HAP-1 (cell line): Measurements from ENCODE around the gene FAM131C.
A peak's percentile ranks its signal among the peaks of the same experiment; 100 is the strongest.

Source experiments
- DNase-seq, 2 experiments: peaks; one replicate each; pipeline ENCODE4 v3.0.0-alpha.2; 2016 to 2020; ENCODE audit warnings: low spot score in 2 of 2
- H3K27me3 ChIP-seq: fragments of 250-450 bp; sonication (Bioruptor Pico); 2 replicates; pipeline ENCODE4 v1.5.1; 2020; ENCODE audit warnings: low read depth, mild to moderate bottlenecking, moderate library complexity
- H3K36me3 ChIP-seq: fragments of 250-450 bp; sonication (Bioruptor Pico); replicated peaks from 2 replicates; pipeline ENCODE4 v1.5.1; 2020; ENCODE audit warnings: mild to moderate bottlenecking
- H3K4me1 ChIP-seq: fragments of 250-450 bp; sonication (Bioruptor Pico); 2 replicates; pipeline ENCODE4 v1.5.1; 2020; ENCODE audit warnings: mild to moderate bottlenecking
- H3K4me3 ChIP-seq: fragments of 250-450 bp; sonication (Bioruptor Pico); 2 replicates; pipeline ENCODE4 v1.5.1; 2020; ENCODE audit warnings: mild to moderate bottlenecking, moderate library complexity
- H3K9me3 ChIP-seq: fragments of 250-450 bp; sonication (Bioruptor Pico); 2 replicates; pipeline ENCODE4 v1.5.1; 2020; ENCODE audit warnings: mild to moderate bottlenecking, moderate library complexity
- in situ Hi-C: fragments of 300-500 bp; cut with MboI; formaldehyde crosslinking; loops from 3 replicates; pipeline ENCODE4 v1.14.3; 2020; ENCODE audit warnings: low sequenced_read_pairs, inconsistent platforms, mixed read lengths

FAM131C gene, protein sequence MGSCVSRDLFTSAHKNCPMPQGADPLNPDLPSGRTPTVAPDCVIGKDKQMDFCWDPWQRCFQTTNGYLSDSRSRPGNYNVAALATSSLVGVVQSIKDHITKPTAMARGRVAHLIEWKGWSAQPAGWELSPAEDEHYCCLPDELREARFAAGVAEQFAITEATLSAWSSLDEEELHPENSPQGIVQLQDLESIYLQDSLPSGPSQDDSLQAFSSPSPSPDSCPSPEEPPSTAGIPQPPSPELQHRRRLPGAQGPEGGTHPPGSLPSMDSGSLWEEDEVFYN

DNA sequence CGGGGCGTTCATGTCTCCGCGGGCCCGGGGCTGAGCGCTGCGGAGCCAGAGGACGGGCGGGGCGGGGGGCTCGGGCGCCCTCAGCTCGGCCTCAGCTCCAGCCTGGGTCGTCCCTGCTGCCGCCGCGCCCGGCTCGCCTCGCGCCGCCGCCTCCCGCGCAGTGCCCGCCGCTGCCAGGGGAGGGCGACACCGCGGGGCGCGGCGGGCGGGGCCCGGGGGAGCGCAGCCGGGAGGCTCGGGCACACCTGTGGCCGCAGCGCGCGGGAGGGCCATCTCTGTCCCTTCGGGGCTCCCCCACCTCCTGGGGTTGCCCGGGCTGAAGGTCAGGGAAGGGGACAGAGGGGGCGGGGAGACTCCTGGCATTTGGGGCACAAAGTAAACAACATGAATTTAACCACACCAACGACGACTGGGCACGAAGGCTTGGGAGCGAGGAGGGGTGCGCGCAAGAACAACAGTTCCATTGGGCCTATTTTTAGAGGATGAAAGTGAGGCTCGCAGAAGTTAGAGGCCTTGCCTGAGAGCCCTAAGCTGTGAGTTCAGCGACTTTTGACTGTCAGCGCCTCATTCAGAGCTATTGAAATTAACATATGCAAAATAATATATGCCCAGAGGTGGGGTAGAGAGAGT lies at the start of gene FAM131C:
TSS of gene FAM131C (minus strand) at position 162 of the 630 bp plus-strand sequence. CDS start 209 bp downstream, outside the sequence.
- no peaks in the 10 kb centered on the region for H3K36me3 ChIP-seq
- peak; percentile 41 to 56 for DNase-seq
- in situ Hi-C loops: loop anchor here (10.0 kb wide), 1 partner anchor 291 kb away; the partner anchor contains the start of gene SZRD1
- H3K27me3 ChIP-seq: no peaks in the 10 kb centered on the region
- H3K4me3 ChIP-seq: peak within 1 kb of the TSS; percentile 35
- H3K9me3 ChIP-seq: no peaks in the 10 kb centered on the region
- peaks cover 5% of the 10 kb centered on the region for H3K4me1 ChIP-seq

DNA sequence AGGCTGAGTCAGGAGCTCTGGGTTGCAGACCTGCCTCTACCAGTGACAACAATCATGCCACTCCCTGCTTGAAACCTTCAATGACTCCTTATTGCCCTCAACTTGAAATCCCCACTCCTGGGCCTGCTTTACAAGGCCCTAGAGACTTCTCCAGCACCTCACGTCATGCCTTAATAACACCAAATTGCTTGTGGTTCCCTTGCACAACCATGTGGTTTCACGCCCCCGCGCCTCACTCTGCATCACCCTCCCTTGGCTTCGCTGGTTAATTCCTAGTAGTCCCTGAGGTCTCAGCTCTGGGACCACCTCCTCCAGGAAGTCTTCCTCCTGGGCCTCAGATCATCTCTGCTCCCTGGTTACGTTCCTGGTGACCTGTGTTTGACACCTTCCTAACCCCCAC lies 49.5 kb upstream of the FAM131C start:
- Histone ChIP-seq H3K27me3 (no peaks in the 10 kb centered on the region), H3K36me3 (peaks cover 27% of the 10 kb centered on the region), H3K4me1 (no peaks in the 10 kb centered on the region), H3K9me3 (no peaks in the 10 kb centered on the region), H3K4me3 (no peak overlapping the region)
- in situ Hi-C loops: no loop called here
- no peak for DNase-seq

DNA sequence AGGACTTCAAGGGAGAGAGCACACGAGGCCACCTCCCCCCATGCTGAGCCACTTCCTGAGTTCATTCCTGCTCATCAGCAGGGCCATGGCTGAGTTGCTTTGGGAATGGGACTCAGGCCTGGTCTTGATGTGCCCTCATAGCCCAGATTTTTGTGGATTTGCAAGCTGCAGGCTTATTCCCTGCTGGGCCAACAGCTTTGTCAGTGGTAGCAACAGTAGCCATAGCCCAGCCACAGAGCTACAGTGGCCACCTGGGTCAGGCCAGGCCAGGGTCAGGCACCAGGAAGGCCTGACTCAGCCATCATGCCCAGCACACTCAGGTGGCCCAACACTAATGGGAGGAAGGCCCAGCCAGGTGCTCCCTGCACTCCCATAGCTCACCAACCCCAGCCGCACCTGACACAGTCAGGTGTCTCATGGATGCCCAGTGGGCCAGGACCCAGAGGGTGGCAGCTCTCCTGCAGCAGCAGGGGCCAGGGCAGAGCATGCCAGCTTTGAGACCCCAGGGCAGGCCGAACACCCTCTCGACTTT lies 49.0 kb upstream of the FAM131C start:
- Histone ChIP-seq H3K4me1 (no peaks in the 10 kb centered on the region), H3K27me3 (no peaks in the 10 kb centered on the region), H3K4me3 (no peak overlapping the region), H3K36me3 (peaks cover 26% of the 10 kb centered on the region), H3K9me3 (no peaks in the 10 kb centered on the region)
- no peak for DNase-seq
- in situ Hi-C loops: no loop called here

DNA sequence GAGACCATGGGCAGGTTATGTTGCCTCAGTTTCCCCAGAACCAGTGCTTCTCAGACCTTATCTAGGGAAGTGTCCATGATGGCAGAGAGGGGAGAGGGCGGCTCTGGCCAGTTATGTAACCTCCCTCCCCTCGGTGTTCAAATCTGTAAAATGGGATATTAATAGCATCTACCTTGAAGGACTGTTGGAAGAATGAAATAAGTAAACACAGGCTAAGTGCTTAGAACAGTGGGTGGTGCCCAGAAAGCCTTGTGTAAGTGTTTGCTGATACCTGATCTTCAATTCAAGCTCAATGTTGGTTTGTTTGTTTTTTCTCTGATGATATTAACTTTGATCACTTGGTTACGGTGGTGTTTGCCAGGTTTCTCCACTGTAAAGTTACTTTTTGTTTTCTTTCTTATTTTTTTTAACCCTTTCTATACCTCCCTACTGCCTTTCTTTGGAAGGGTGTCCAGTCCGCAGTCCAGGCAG lies 47.5 kb upstream of the FAM131C start:
- Histone ChIP-seq H3K9me3 (no peaks in the 10 kb centered on the region), H3K27me3 (no peaks in the 10 kb centered on the region), H3K36me3 (peaks cover 16% of the 10 kb centered on the region), H3K4me1 (no peaks in the 10 kb centered on the region), H3K4me3 (no peak overlapping the region)
- DNase-seq: no peak
- in situ Hi-C loops: no loop called here

DNA sequence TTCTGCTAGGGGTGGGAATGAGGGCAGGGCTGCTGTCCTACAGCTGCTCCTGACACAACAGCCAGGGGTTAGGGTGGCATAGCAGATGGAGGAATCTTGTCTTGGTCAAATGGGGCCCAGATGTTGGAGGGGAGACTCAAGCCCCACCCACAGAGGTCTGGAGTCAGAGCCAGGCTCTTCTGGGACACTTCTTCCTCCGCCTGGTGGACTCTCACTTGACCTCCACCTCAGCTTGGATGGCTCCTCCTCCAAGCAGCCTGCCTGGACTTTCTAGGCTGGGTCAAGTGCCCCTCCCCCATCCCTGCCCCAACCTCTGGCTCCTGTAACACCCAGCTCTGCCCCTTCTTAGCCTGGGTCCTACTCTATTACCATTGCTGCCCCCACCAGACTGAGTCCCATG lies 47.0 kb upstream of the FAM131C start:
- in situ Hi-C loops: no loop called here
- H3K4me1 ChIP-seq: no peaks in the 10 kb centered on the region

DNA sequence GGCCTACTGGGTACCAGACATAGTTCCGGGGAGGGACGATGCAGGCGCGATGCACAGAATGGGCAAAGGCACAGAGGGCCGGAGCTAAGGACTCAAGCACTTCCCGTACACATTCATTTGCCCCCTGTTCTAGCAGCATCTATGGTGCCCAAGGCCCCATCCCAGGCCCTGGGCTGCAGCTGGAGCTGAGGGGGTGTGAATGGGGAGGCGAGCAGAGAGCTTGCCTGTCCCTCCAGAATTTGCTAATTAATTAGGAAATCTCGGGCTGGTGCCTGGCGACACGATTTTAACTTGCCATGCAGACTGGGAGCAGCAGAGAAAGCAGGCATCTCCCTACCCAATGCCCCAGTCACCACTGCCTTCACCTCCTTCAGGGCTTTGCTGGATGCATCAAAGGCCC lies 46.5 kb upstream of the FAM131C start:
- DNase-seq: no peak
- no peaks in the 10 kb centered on the region for H3K4me1 ChIP-seq
- H3K9me3 ChIP-seq: no peaks in the 10 kb centered on the region
- in situ Hi-C loops: no loop called here
- H3K36me3 ChIP-seq: peaks cover 15% of the 10 kb centered on the region
- H3K27me3 ChIP-seq: no peaks in the 10 kb centered on the region
- no peak overlapping the region for H3K4me3 ChIP-seq

More for the DNA sequence above, 47.0 kb upstream of the FAM131C start:
- Histone ChIP-seq H3K4me3 (no peak overlapping the region), H3K9me3 (no peaks in the 10 kb centered on the region), H3K36me3 (peaks cover 16% of the 10 kb centered on the region), H3K27me3 (no peaks in the 10 kb centered on the region)
- no peak for DNase-seq

DNA sequence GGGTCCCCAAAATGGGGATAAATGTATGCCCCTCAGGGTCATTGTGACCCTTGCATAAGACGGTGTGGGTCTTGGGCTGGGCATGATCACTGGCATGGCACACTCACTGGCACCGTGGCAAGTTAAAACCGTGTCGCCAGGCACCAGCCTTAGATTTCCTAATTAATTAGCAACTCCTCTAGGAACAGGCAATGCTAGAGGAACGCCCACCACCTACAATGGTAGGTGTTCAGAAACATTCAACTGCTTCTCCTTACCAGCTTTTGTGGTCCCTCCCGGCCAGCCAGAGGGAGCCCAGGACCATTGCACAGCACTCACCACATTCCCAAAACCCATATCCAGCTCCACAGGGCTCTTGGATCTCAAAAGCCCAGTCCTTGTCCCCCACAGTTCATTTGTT lies 46.1 kb upstream of the FAM131C start:
- in situ Hi-C loops: no loop called here
- DNase-seq: no peak
- H3K27me3 ChIP-seq: no peaks in the 10 kb centered on the region
- peaks cover 11% of the 10 kb centered on the region for H3K36me3 ChIP-seq
- H3K4me1 ChIP-seq: no peaks in the 10 kb centered on the region
- H3K9me3 ChIP-seq: no peaks in the 10 kb centered on the region
- no peak overlapping the region for H3K4me3 ChIP-seq

DNA sequence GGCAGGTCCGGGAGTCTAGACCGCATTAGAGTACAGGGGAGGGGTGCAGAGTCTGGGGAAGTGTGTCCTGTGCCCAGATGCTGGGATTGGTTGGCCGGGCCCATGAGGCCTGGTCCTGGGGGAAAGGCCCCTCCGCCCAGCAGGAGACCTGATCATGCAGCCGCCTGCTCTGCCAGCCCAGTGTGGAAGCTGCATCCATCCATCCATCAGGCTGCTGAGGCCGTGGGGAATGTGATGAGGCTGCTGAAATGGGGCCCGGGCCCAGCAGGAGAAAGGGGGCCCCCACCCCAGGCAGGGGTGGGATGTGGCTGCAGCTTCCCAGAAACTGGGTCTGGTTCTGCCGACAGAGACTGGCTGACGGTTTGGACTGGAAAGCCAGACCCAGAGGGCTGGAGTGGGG lies 45.3 kb upstream of the FAM131C start:
- in situ Hi-C loops: no loop called here
- no peaks in the 10 kb centered on the region for H3K9me3 ChIP-seq
- H3K4me1 ChIP-seq: no peaks in the 10 kb centered on the region
- DNase-seq: no peak
- peaks cover 7% of the 10 kb centered on the region for H3K36me3 ChIP-seq
- no peak overlapping the region for H3K4me3 ChIP-seq
- H3K27me3 ChIP-seq: no peaks in the 10 kb centered on the region

DNA sequence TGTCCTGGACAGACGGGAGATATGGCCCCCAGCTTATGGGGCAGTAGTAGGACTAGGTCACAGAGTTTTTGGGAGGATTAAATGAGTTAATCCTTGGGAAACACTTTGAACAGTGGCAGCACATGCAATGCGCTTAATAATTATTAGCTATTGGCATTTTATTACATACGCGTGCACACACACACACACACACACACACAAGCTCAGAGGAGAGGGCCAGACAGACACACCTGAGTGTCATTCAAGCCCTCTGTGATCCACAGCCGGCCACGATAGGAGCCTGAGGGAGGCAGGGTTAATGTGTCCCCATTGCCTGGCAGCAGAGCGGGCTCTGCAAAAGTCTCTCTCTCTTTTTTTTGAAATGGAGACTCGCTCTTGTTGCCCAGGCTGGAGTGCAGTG lies 44.5 kb upstream of the FAM131C start:
- no peak for DNase-seq
- H3K9me3 ChIP-seq: no peaks in the 10 kb centered on the region
- H3K36me3 ChIP-seq: no peaks in the 10 kb centered on the region
- H3K4me1 ChIP-seq: no peaks in the 10 kb centered on the region
- in situ Hi-C loops: no loop called here
- H3K4me3 ChIP-seq: no peak overlapping the region
- H3K27me3 ChIP-seq: no peaks in the 10 kb centered on the region

DNA sequence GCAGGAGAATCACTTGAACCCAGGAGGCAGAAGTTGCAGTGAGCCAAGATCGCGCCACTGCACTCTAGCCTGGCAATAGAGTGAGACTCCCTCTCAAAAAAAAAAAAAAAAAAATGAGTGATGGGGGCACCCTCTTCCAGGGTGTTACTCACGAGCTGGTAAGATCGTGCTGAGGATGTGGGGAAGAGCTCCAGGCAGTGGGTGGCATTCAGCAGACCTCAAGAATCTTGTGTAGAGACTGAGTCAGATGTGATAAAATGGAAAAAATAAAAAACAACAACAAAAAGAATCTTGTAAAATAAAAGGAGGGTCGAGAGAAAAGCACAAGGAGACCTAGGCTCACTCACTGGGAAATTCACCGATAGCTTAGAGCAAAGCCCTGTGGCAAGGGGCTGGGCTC lies 43.9 kb upstream of the FAM131C start:
- H3K9me3 ChIP-seq: no peaks in the 10 kb centered on the region
- H3K36me3 ChIP-seq: no peaks in the 10 kb centered on the region
- H3K27me3 ChIP-seq: no peaks in the 10 kb centered on the region
- H3K4me3 ChIP-seq: no peak overlapping the region
- in situ Hi-C loops: no loop called here
- no peak for DNase-seq
- no peaks in the 10 kb centered on the region for H3K4me1 ChIP-seq

DNA sequence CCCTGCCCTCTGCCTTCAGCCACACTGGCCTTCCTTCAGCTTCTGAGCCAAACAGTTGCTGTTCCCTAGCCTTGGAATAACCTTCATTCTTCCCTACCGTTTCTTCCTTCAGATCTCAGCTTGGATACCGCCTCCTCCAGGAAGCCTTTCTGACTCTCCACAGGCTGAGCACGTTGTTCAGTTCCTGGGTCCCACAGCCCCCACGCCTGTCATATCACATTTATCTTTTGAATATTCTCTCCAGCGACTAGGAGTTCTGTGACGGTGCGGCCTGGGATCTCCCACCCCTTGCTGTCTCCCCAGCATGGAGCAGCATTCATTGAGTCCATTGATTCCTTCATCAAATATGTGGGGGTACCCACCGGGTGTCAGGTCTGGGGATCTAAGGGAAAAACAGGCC lies 43.2 kb upstream of the FAM131C start:
- no peak for DNase-seq

DNA sequence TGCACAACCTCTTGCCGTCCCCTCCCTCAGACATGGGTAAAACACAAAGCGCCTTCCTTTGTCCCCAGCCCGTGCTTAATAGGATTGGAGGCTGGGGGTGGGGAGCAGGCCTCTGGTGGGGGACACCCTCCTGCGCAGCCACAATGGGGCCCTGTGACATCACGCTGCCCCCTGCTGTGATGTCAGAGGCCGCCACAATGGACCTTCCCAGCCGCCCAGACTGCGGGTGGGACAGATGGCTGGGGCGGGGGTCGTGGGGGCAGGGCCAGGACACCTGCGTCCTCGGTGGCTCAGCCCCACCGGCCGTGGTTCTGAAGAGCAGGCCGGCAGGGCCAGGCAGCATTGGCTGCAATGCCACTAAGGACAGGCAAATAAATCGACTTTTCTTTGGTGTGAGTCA lies 42.6 kb upstream of the FAM131C start:
- H3K27me3 ChIP-seq: no peaks in the 10 kb centered on the region
- H3K36me3 ChIP-seq: no peaks in the 10 kb centered on the region
- H3K4me3 ChIP-seq: no peak overlapping the region
- peak in 1 of 2 experiments; percentile 38 for DNase-seq
- H3K4me1 ChIP-seq: no peaks in the 10 kb centered on the region
- no peaks in the 10 kb centered on the region for H3K9me3 ChIP-seq
- in situ Hi-C loops: no loop called here

More for the DNA sequence above, 43.2 kb upstream of the FAM131C start:
- no peaks in the 10 kb centered on the region for H3K27me3 ChIP-seq
- no peaks in the 10 kb centered on the region for H3K36me3 ChIP-seq
- H3K9me3 ChIP-seq: no peaks in the 10 kb centered on the region
- H3K4me1 ChIP-seq: no peaks in the 10 kb centered on the region
- H3K4me3 ChIP-seq: no peak overlapping the region
- in situ Hi-C loops: no loop called here

DNA sequence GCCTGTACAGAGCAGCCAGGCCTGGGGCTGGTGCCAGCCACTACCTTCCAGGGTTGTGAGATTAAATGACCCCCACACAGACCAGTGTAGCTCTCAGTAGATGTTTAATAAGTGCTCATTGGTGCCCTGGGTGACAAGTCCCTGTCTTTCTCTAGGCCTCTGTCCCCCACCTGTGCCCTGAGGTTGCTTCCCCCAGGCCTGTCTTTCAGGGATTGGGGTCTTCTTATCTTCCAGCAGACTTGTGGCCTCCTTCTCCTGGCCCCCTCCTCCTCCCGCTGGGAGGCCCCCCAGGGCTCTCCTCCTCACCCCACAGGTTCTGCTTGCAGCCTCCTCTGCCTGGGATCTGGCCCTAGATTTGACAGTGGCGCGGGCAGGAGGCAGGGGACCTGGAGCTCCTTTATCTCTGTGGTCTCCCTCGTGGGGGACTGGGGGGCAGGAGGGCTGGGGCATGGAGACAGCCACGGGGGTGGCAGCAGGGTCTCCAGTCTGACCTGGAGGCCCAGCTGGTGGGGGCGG lies 42.1 kb upstream of the FAM131C start:
- no peak overlapping the region for H3K4me3 ChIP-seq
- no peaks in the 10 kb centered on the region for H3K9me3 ChIP-seq
- H3K4me1 ChIP-seq: no peaks in the 10 kb centered on the region
- no peak for DNase-seq
- in situ Hi-C loops: no loop called here
- H3K27me3 ChIP-seq: peaks cover 2% of the 10 kb centered on the region; the same call in 1 of the 2 replicates
- H3K36me3 ChIP-seq: no peaks in the 10 kb centered on the region
